ENCODE results near the gene SAMD4A. TPM values are rescaled to one million over a fixed set of nuclear protein-coding genes. Genes with fewer than 3 reads are reported as not detected.
"Not testable (repeated sequence)": the region's sequence is repeated elsewhere in the genome, so short reads cannot be mapped to it uniquely, and the experiment has no call there.

Gene SAMD4A
- total RNA-seq, 3 donors from 2014 or later, result 28.5 to 44.6 (median 36.2) TPM

DNA sequence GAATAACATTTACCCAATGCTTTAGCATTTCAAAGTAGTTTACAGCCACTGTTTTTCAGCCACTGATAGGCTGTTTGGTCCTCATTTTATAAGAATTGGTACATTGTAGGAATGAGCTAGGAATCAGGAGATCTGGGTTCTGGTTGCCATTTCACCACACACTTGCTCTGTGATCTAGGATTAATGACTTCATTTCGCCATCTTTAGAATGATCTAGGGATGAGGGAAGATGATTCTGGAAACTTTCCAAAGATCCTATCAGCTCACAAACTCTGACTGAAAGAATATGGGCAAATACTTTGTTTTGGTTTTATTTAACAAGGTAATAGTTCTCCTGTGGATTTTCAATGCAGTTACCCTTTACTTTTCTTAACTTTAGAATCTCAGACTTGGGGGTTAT is 180.7 kb downstream of the SAMD4A start:
- intact Hi-C loops (cut with DNase I; ENCODE audit: low total_unique reads), result no loop called here
- Histone ChIP-seq H3K4me3 (no peak overlapping the region), H3K9me3 (no peaks in the 10 kb centered on the region), H3K27me3 (no peaks in the 10 kb centered on the region), H3K4me1 (no peaks in the 10 kb centered on the region), H3K36me3 (no peaks in the 10 kb centered on the region), H3K27ac (no peak overlapping the region)
- TF ChIP-seq, protein P1, sequence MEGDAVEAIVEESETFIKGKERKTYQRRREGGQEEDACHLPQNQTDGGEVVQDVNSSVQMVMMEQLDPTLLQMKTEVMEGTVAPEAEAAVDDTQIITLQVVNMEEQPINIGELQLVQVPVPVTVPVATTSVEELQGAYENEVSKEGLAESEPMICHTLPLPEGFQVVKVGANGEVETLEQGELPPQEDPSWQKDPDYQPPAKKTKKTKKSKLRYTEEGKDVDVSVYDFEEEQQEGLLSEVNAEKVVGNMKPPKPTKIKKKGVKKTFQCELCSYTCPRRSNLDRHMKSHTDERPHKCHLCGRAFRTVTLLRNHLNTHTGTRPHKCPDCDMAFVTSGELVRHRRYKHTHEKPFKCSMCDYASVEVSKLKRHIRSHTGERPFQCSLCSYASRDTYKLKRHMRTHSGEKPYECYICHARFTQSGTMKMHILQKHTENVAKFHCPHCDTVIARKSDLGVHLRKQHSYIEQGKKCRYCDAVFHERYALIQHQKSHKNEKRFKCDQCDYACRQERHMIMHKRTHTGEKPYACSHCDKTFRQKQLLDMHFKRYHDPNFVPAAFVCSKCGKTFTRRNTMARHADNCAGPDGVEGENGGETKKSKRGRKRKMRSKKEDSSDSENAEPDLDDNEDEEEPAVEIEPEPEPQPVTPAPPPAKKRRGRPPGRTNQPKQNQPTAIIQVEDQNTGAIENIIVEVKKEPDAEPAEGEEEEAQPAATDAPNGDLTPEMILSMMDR (IDR thresholded peaks at IDR 0.05), result no peak
- TF ChIP-seq POLR2A (IDR thresholded peaks at IDR 0.05) (no peak), POLR2AphosphoS5 (IDR thresholded peaks at IDR 0.05) (no peak)
- DNase-seq (ENCODE audit: low spot score in 2 of 2), result no peak

DNA sequence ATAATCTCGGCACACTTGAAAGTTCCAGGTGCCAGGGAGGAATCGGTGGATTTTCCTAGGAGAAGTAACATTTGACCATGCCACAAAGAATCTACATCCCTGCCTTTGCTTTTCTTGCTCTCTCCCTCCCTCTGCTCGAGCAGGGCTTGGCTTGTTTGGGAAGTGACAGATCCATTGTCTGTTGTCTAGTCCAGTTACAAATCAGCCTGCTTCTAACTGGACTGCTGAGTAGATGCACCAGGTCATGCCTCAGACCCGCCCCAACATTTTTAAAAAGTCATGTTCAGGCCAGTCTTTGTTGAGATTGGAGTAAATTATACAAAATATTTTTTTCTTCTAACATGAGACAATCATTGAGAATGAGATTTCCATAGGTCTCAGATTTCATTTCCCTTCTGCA is 182.3 kb downstream of the SAMD4A start:
- Histone ChIP-seq H3K36me3 (no peaks in the 10 kb centered on the region), H3K4me3 (no peak overlapping the region), H3K27me3 (no peaks in the 10 kb centered on the region), H3K4me1 (no peaks in the 10 kb centered on the region), H3K9me3 (no peaks in the 10 kb centered on the region), H3K27ac (no peak overlapping the region)
- intact Hi-C loops (cut with DNase I; ENCODE audit: low total_unique reads), result no loop called here
- no peak for DNase-seq (ENCODE audit: low spot score in 2 of 2)
- TF ChIP-seq POLR2A (IDR thresholded peaks at IDR 0.05), result no peak
- TF ChIP-seq, protein P1 (IDR thresholded peaks at IDR 0.05), result no peak
- no peak for TF ChIP-seq POLR2AphosphoS5 (IDR thresholded peaks at IDR 0.05)

DNA sequence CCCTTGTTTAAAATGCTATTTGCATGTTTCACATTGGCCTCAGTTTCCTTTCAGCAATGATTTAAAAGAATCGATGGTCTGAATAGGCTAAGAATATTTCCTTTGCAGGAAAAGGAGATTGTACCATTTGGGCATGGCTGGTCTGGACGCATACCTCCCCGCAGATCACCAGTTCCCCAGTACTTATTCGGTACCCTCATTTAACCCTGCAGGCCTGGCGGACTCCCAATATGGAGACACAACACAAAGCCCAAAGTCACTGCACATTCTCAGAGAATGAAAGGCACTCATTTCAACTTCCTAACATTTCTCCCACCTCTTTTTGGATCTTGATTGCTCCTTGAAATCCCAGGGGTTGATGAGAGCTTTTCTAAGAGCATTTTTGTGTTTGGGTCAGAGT is 182.8 kb downstream of the SAMD4A start:
- TF ChIP-seq, protein P1 (IDR thresholded peaks at IDR 0.05), result no peak
- no peaks in the 10 kb centered on the region for H3K9me3 ChIP-seq
- DNase-seq (ENCODE audit: low spot score in 2 of 2), result no peak
- H3K27ac ChIP-seq, result no peak overlapping the region
- no peak overlapping the region for H3K4me3 ChIP-seq
- H3K4me1 ChIP-seq, result no peaks in the 10 kb centered on the region
- H3K27me3 ChIP-seq, result no peaks in the 10 kb centered on the region
- intact Hi-C loops (cut with DNase I; ENCODE audit: low total_unique reads), result no loop called here
- no peaks in the 10 kb centered on the region for H3K36me3 ChIP-seq

DNA sequence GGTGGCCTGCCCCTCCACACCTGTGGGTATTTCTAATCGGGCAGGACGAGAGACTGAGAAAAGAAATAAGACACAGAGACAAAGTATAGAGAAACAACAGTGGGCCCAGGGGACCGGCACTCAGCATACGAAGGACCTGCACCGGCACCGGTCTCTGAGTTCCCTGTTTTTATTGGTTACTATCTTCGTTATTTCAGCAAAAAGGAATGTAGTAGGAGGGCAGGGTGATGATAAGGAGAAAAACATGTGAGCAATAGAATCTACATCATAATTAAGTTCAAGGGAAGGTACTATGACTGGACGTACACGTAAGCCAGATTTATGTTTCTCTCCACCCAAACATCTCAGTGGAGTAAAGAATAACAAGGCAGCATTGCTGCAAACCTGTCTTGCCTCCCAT is 185.7 kb downstream of the SAMD4A start:
- DNase-seq (ENCODE audit: low spot score in 2 of 2); intact Hi-C loops (cut with DNase I; ENCODE audit: low total_unique reads); H3K27me3 ChIP-seq; H3K27ac ChIP-seq; H3K4me3 ChIP-seq; H3K4me1 ChIP-seq; H3K9me3 ChIP-seq; H3K36me3 ChIP-seq: not testable (repeated sequence)

DNA sequence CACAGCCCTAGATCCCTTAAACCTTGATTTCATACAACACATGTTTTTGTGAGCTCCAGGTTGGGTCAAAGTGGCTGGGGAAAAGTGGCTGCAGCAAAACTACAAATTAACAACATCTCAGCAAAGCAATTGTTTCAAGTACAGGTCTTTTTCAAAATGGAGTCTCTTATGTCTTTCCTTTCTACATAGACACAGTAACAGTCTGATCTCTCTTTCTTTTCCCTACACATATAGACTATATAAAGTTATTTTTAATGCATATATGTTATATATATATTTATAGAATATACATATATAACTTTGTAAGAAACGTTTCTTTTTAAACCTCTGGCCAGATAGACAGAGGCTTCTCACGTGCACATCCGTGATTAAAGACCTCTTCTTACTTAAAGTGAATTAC is 186.5 kb downstream of the SAMD4A start:
- H3K36me3 ChIP-seq, H3K9me3 ChIP-seq, H3K4me3 ChIP-seq: not testable (repeated sequence)

DNA sequence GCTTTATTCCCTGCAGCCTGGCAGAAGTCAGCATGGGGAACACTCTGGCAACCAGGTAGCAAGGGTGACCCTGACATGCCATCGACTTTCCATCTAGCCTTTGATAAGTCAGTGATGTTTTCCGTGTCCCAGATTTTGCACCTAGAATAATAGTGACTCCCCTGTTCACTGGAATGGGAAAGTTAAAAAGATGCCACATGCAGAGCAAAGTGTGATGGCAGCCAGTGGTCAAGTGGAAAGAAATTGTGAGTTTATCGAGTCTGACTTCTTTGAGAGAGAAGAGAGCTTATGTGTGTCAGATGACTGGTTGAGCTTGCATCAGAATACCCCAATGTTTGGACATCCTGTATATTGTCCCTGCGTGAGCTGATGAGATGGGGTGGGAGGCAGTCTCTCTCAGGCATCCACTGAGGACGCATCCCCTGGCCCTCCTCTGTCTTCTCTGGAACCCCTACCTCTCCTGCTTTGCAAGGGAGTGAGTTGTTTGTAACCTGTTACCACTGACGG is 187.2 kb downstream of the SAMD4A start:
- Histone ChIP-seq H3K4me1 (no peaks in the 10 kb centered on the region), H3K27me3 (no peaks in the 10 kb centered on the region), H3K4me3 (no peak overlapping the region), H3K9me3 (no peaks in the 10 kb centered on the region), H3K27ac (no peak overlapping the region), H3K36me3 (no peaks in the 10 kb centered on the region)
- no peak for TF ChIP-seq POLR2AphosphoS5 (IDR thresholded peaks at IDR 0.05)
- TF ChIP-seq, protein P1 (IDR thresholded peaks at IDR 0.05), result no peak
- TF ChIP-seq POLR2A (IDR thresholded peaks at IDR 0.05), result no peak
- intact Hi-C loops (cut with DNase I; ENCODE audit: low total_unique reads), result no loop called here
- no peak for DNase-seq (ENCODE audit: low spot score in 2 of 2)

More for the DNA sequence above, 186.5 kb downstream of the SAMD4A start:
- intact Hi-C loops (cut with DNase I; ENCODE audit: low total_unique reads); H3K27me3 ChIP-seq; H3K4me1 ChIP-seq; H3K27ac ChIP-seq; DNase-seq (ENCODE audit: low spot score in 2 of 2): not testable (repeated sequence)
